ENCODE measurements around the gene FRYL. TPM values are rescaled to one million over a fixed set of nuclear protein-coding genes. Genes with fewer than 3 reads are reported as not detected.

The FRYL gene
- total and polyA plus RNA-seq, 2 of the 8 experiments (the other 6 are each of a cell fraction or from before 2014, with no cell fraction given): 8.0 to 36.5 TPM

DNA sequence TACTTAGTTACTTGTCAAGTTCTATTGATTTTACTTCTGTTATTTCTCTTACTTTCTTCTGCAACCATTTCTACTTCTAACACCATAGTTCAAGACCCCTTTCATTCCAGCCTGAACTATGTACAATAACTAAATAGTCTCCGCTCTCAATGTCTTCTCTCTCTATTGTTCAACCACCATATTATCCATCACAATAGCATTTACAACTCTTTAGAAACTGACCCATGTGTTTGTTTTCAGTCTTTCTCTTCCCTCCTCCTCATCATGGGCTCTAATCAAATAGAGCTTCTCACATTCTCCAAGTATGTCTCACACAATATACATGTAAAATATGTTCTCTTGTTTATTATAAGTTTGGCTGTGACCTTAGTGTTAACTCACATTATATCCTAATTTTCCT, 146.4 kb downstream of the FRYL start:
- Histone ChIP-seq H3K27ac (ENCODE audit: low read depth, low read length) (no peak overlapping the region), H3K23me2 (ENCODE audit: low read depth, low read length) (no peaks in the 10 kb centered on the region), H3K23ac (ENCODE audit: insufficient read length) (no peak overlapping the region), H2AK5ac (ENCODE audit: low read depth, low read length) (no peak overlapping the region), H3K4me2 (ENCODE audit: insufficient read depth in 1 of 2, low read depth in 2 of 2, low read length in 2 of 2) (no peak overlapping the region), H3K18ac (ENCODE audit: extremely low read depth, low read length) (no peak overlapping the region), H3K9me3 (ENCODE audit: insufficient read depth in 2 of 2, low read depth in 1 of 2, low read length in 1 of 2) (no peaks in the 10 kb centered on the region; a peak in 1 of 4 replicates), H3K4me1 (replicated peaks in 1 of 4; ENCODE audit: control insufficient read depth in 3 of 4, insufficient read depth in 4 of 4, low read length in 3 of 4) (peaks cover 0 to 4% (median 0%) of the 10 kb centered on the region in 4 experiments; a peak in 1 of 7 replicates), H2BK12ac (ENCODE audit: low read depth, low read length) (no peak overlapping the region), H2AFZ (ENCODE audit: low read length) (no peak overlapping the region), H4K8ac (ENCODE audit: extremely low read depth, insufficient read depth, low read length) (no peak overlapping the region), H2BK20ac (ENCODE audit: low read length) (no peak overlapping the region), H3K9ac (replicated peaks in 1 of 4; ENCODE audit: extremely low read depth in 1 of 4, low read depth in 3 of 4, low read length in 3 of 4) (no peak overlapping the region), H3K27me3 (replicated peaks in 1 of 4; ENCODE audit: control insufficient read depth in 3 of 4, extremely low read depth in 1 of 4, insufficient read depth in 3 of 4, low read length in 3 of 4) (no peaks in the 10 kb centered on the region), H2BK15ac (ENCODE audit: low read length) (no peak overlapping the region), H3K79me1 (ENCODE audit: low read depth, low read length) (no peaks in the 10 kb centered on the region), H2BK5ac (ENCODE audit: low read depth, low read length) (no peak overlapping the region), H3K79me2 (ENCODE audit: control insufficient read depth in 1 of 2, insufficient read depth in 2 of 2, low read length in 2 of 2) (peaks cover 0 to 12% of the 10 kb centered on the region in 2 experiments; a peak in 2 of 4 replicates), H3K36me3 (ENCODE audit: control insufficient read depth in 2 of 4, insufficient read depth in 4 of 4, low read length in 3 of 4) (no peaks in the 10 kb centered on the region), H3K14ac (ENCODE audit: insufficient read length) (no peak overlapping the region), H3K56ac (replicated peaks; ENCODE audit: insufficient read length, low read depth, low read length) (no peak overlapping the region), H2BK120ac (replicated peaks; ENCODE audit: low read depth, low read length) (no peak overlapping the region), H4K5ac (ENCODE audit: insufficient read length, low read depth, low read length) (no peak overlapping the region), H3K4me3 (ENCODE audit: extremely low read depth in 1 of 4, insufficient read depth in 2 of 4, low read depth in 3 of 4, low read length in 4 of 4) (no peak overlapping the region), H4K91ac (replicated peaks; ENCODE audit: insufficient read length, low read length) (no peak overlapping the region), H4K20me1 (replicated peaks in 1 of 2; ENCODE audit: control insufficient read depth in 1 of 2, insufficient read depth in 2 of 2, low read length in 2 of 2) (no peaks in the 10 kb centered on the region), H3K4ac (replicated peaks; ENCODE audit: insufficient read length, low read depth, low read length) (no peak overlapping the region)
- WGBS, 2 experiments (ENCODE audit: extremely low coverage in 1 of 2, insufficient coverage in 1 of 2, insufficient read length in 1 of 2, insufficient replicate concordance in 2 of 2, low coverage in 1 of 2, low lambda C conversion rate in 2 of 2, missing lambda C conversion rate in 1 of 2): 76% methylated on average over 1 of the region's 1 CpG; no CpG with 5 or more reads in 1 of the 2 experiments
- CTCF ChIA-PET (ENCODE audit: partially characterized antibody): interaction anchor here (1.0 to 1.4 kb wide), 2 partner anchors 11 to 55 kb away, joined by 4 read pairs; no protein-coding TSS in a partner anchor
- POLR2A ChIA-PET (ENCODE audit: partially characterized antibody): no interaction called here
- FAIRE-seq: no peak
- no peak for TF ChIP-seq TBP (IDR thresholded peaks at IDR 0.05; ENCODE audit: low read depth, low read length)
- no peak for DNase-seq (ENCODE audit: low read depth in 1 of 2, low spot score in 2 of 2)

All from H1 (cell line).